Neural progenitor cell (in vitro differentiated cells): ENCODE results near the gene ITPR1. TPM values are rescaled to one million over a fixed set of nuclear protein-coding genes. Genes with fewer than 3 reads are reported as not detected.

Experiments used
- DNase-seq: peaks from one replicate; pipeline ENCODE4 v3.0.0-alpha.2; 2016; ENCODE audit warnings: low spot score
- H2AFZ ChIP-seq: fragments of 200-600 bp; sonication (generic); replicated peaks from 2 replicates; pipeline ENCODE4 v1.6.1; 2016; ENCODE audit warnings: antibody characterized with exemption
- H3F3A ChIP-seq: fragments of 200-600 bp; sonication (generic); 2 replicates; pipeline ENCODE4 v1.6.1; 2016; ENCODE audit warnings: antibody characterized with exemption, low read depth
- H3K27ac ChIP-seq: fragments of 200-600 bp; sonication (generic); 2 replicates; pipeline ENCODE4 v1.5.1; 2016; ENCODE audit warnings: mild to moderate bottlenecking
- H3K27me3 ChIP-seq: fragments of 200-600 bp; sonication (generic); 2 replicates; pipeline ENCODE4 v1.6.1; 2016; ENCODE audit warnings: mild to moderate bottlenecking, moderate library complexity
- H3K36me3 ChIP-seq: fragments of 200-600 bp; sonication (generic); 2 replicates; pipeline ENCODE4 v1.5.1; 2016
- H3K4me1 ChIP-seq: fragments of 200-600 bp; sonication (generic); 2 replicates; pipeline ENCODE4 v1.6.1; 2016; ENCODE audit warnings: mixed run types
- H3K4me2 ChIP-seq: fragments of 200-600 bp; sonication (generic); 2 replicates; pipeline ENCODE4 v1.6.1; 2016
- H3K4me3 ChIP-seq: fragments of 200-600 bp; sonication (generic); 2 replicates; pipeline ENCODE4 v1.5.1; 2016
- H3K79me2 ChIP-seq: fragments of 200-600 bp; sonication (generic); 2 replicates; pipeline ENCODE4 v1.6.1; 2016; ENCODE audit warnings: low read depth
- H3K9ac ChIP-seq: fragments of 200-600 bp; sonication (generic); 2 replicates; pipeline ENCODE4 v1.6.1; 2016
- H3K9me3 ChIP-seq: fragments of 200-600 bp; sonication (generic); 2 replicates; pipeline ENCODE4 v1.5.1; 2016; ENCODE audit warnings: low read depth
- H4K20me1 ChIP-seq: fragments of 200-600 bp; sonication (generic); 2 replicates; pipeline ENCODE4 v1.6.1; 2016; ENCODE audit warnings: low read depth
- H3K27ac Mint-ChIP-seq: 3 replicates; pipeline ENCODE4 v1.8.0; 2021; ENCODE audit warnings: mixed read lengths
- H3K27me3 Mint-ChIP-seq: 2 replicates; pipeline ENCODE4 v1.8.0; 2022; ENCODE audit warnings: low read depth, mild to moderate bottlenecking, inconsistent platforms, moderate library complexity, mixed read lengths; ENCODE audit not compliant: insufficient read depth
- H3K36me3 Mint-ChIP-seq: 3 replicates; pipeline ENCODE4 v1.8.0; 2021; ENCODE audit warnings: mixed read lengths
- H3K4me1 Mint-ChIP-seq: 3 replicates; pipeline ENCODE4 v1.8.0; 2021; ENCODE audit warnings: mixed read lengths
- H3K4me3 Mint-ChIP-seq: 3 replicates; pipeline ENCODE4 v1.8.0; 2021; ENCODE audit warnings: mild to moderate bottlenecking, moderate library complexity, mixed read lengths
- H3K9me3 Mint-ChIP-seq: 3 replicates; pipeline ENCODE4 v1.8.0; 2020; ENCODE audit warnings: mixed read lengths
- EZH2 ChIP-seq: fragments of 200-600 bp; sonication (generic); IDR thresholded peaks from 2 replicates; pipeline ENCODE4 v1.6.1; 2017; ENCODE audit warnings: antibody characterized with exemption, mild to moderate bottlenecking, moderate library complexity
- EZH2phosphoT487 ChIP-seq: fragments of 200-600 bp; sonication (generic); IDR thresholded peaks from 2 replicates; pipeline ENCODE4 v1.6.1; 2017; ENCODE audit warnings: antibody characterized with exemption
- total RNA-seq: library from RNA; depleted of rRNA; stranded (reverse); fragments of >200 nt; gene quantifications from 2 replicates; pipeline ENCODE4 v1.2.3, GENCODE V29; 2015; ENCODE audit warnings: low replicate concordance
- TF ChIP-seq, protein P1 (sequence below): fragments of 200-600 bp; sonication (generic); IDR thresholded peaks from 2 replicates; pipeline ENCODE4 v1.5.1; 2017; ENCODE audit warnings: antibody characterized with exemption, mild to moderate bottlenecking

The ITPR1 gene
- total RNA-seq, 1 donor from 2014 or later = 5.0 TPM

DNA sequence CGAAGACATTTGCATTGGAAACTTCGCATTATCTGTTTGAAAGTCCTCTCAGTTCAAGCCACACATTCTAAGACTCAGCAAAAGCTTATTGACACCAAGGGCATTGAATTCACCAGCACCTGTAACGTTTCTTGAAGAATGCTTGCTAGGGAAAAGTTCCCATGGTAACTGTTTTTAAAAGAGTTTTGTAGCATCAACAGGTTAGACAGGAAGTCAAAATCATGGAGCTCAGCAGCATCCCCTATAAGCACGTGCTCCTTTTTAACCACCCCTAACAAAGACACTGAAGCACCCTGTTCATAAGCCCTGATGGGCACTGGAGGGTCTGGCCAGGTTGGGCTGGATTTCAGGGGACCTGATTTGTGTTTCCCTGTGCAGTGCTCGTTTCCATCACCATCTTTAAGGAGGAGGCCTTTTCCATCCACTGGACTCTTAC, 256.4 kb downstream of the ITPR1 start:
- H3K4me3 Mint-ChIP-seq = no peak overlapping the region
- Histone ChIP-seq H4K20me1 (no peaks in the 10 kb centered on the region), H3K9me3 (no peaks in the 10 kb centered on the region), H3K9ac (no peak overlapping the region), H3K4me1 (no peaks in the 10 kb centered on the region), H3F3A (no peaks in the 10 kb centered on the region), H3K79me2 (no peaks in the 10 kb centered on the region), H3K4me2 (no peak overlapping the region), H3K4me3 (no peak overlapping the region), H3K36me3 (no peaks in the 10 kb centered on the region), H3K27me3 (no peaks in the 10 kb centered on the region), H3K27ac (no peak overlapping the region), H2AFZ (no peak overlapping the region)
- TF ChIP-seq, protein P1, sequence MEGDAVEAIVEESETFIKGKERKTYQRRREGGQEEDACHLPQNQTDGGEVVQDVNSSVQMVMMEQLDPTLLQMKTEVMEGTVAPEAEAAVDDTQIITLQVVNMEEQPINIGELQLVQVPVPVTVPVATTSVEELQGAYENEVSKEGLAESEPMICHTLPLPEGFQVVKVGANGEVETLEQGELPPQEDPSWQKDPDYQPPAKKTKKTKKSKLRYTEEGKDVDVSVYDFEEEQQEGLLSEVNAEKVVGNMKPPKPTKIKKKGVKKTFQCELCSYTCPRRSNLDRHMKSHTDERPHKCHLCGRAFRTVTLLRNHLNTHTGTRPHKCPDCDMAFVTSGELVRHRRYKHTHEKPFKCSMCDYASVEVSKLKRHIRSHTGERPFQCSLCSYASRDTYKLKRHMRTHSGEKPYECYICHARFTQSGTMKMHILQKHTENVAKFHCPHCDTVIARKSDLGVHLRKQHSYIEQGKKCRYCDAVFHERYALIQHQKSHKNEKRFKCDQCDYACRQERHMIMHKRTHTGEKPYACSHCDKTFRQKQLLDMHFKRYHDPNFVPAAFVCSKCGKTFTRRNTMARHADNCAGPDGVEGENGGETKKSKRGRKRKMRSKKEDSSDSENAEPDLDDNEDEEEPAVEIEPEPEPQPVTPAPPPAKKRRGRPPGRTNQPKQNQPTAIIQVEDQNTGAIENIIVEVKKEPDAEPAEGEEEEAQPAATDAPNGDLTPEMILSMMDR = no peak
- TF ChIP-seq EZH2phosphoT487 (no peak), EZH2 (no peak)
- H3K4me1 Mint-ChIP-seq = peaks cover 30% of the 10 kb centered on the region
- H3K9me3 Mint-ChIP-seq = peaks cover 2% of the 10 kb centered on the region
- peaks cover 2% of the 10 kb centered on the region for H3K27me3 Mint-ChIP-seq
- no peak overlapping the region for H3K27ac Mint-ChIP-seq
- no peaks in the 10 kb centered on the region for H3K36me3 Mint-ChIP-seq
- no peak for DNase-seq

DNA sequence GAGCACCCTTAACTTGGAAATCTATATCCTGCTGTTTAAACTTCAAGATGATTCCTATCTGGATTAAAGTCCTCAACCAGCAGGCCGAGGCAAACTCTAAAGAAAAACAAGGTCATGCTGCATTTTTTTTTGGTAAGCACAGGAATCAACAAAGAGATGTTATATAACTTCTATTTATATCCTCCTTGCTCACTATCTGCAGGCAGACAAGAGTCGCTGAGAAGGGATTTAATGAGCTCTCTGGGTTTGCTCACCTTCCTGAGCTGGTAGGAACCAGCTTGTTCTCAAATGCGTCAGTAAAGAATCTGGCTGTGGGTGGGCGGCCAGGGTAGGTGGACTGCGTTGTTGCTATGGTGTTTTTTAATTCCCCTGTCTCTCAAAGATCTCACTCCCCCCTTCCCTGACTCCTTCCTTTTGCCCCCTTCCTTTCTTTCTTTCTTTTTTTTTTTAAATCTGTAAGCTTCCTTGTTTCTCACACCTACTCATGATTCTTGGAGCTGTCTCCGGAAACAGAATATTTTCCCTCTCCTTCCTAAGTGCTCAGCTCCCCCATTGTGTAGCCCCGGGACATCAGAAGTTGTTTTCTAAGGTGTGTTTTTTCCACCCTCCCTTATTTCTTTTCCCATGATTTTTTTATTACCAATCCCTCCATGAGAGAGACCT, 257.3 kb downstream of the ITPR1 start:
- TF ChIP-seq EZH2phosphoT487 (no peak), EZH2 (no peak)
- TF ChIP-seq, protein P1 = no peak

DNA sequence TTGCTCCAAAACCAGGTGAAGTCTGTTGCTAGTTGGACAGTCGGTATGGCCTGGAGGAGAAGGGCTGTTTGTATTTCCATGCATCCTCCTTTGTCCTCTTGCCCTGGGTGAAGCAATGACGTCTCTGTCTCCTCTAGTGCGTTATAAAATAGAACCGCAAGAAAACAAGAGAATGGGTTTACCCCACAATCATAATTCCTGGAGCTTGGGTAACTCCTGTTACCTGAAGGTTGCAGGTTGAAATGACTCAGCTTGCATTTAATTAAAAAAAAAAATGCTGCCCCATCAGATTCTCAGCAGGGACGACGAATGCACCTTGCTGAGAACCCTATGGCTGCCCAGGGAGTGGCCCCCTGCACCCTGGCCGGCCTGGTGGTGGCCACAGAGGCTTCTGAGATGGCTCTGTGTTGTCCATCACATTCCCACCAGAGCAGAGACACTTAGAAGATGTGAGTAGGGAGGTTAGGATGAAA, 257.9 kb downstream of the ITPR1 start:
- H2AFZ ChIP-seq = no peak overlapping the region
- no peak overlapping the region for H3K4me3 ChIP-seq
- no peak for DNase-seq
- no peak overlapping the region for H3K4me2 ChIP-seq
- H3K4me1 ChIP-seq = no peaks in the 10 kb centered on the region
- H3K27me3 Mint-ChIP-seq = peaks cover 2% of the 10 kb centered on the region
- H3K27ac Mint-ChIP-seq = peak overlapping the region; percentile 62
- no peaks in the 10 kb centered on the region for H3K79me2 ChIP-seq
- no peak overlapping the region for H3K27ac ChIP-seq
- no peaks in the 10 kb centered on the region for H3K27me3 ChIP-seq
- H3K9ac ChIP-seq = no peak overlapping the region
- H3K36me3 Mint-ChIP-seq = no peaks in the 10 kb centered on the region
- TF ChIP-seq EZH2phosphoT487 (no peak), EZH2 (no peak)
- TF ChIP-seq, protein P1 = no peak
- peaks cover 2% of the 10 kb centered on the region for H3K9me3 Mint-ChIP-seq
- no peak overlapping the region for H3K4me3 Mint-ChIP-seq
- H3F3A ChIP-seq = no peaks in the 10 kb centered on the region
- H3K9me3 ChIP-seq = no peaks in the 10 kb centered on the region
- no peaks in the 10 kb centered on the region for H4K20me1 ChIP-seq
- no peaks in the 10 kb centered on the region for H3K36me3 ChIP-seq
- H3K4me1 Mint-ChIP-seq = peaks cover 30% of the 10 kb centered on the region

More for the DNA sequence above, 257.3 kb downstream of the ITPR1 start:
- H3K36me3 ChIP-seq = no peaks in the 10 kb centered on the region
- H3K9me3 ChIP-seq = no peaks in the 10 kb centered on the region
- peak; percentile 44 for DNase-seq
- H2AFZ ChIP-seq = no peak overlapping the region
- Mint-ChIP-seq H3K27me3 (peaks cover 2% of the 10 kb centered on the region), H3K9me3 (peaks cover 2% of the 10 kb centered on the region), H3K27ac (peak overlapping the region; percentile 62), H3K36me3 (no peaks in the 10 kb centered on the region), H3K4me1 (peaks cover 30% of the 10 kb centered on the region), H3K4me3 (peak overlapping the region; percentile 22)
- H3K27ac ChIP-seq = no peak overlapping the region
- no peaks in the 10 kb centered on the region for H3F3A ChIP-seq
- no peaks in the 10 kb centered on the region for H3K79me2 ChIP-seq
- no peak overlapping the region for H3K9ac ChIP-seq
- no peak overlapping the region for H3K4me2 ChIP-seq
- no peaks in the 10 kb centered on the region for H3K4me1 ChIP-seq
- H3K4me3 ChIP-seq = no peak overlapping the region
- H4K20me1 ChIP-seq = no peaks in the 10 kb centered on the region
- H3K27me3 ChIP-seq = no peaks in the 10 kb centered on the region
